BLaER1 treated with 17β-estradiol and CSF1 and Interleukin-3, amounts not matched to agents 10 nM and 100 nM (cell line): Measurements from ENCODE around the gene EXOC6B.

Experiments
- H3K27ac ChIP-seq, 11 experiments: shearing (Covaris generic); formaldehyde crosslinking; 2 replicates each; pipeline ENCODE4 v1.8.1; 2022
- H3K27me3 ChIP-seq, 11 experiments: shearing (Covaris generic); formaldehyde crosslinking; 2 replicates each; pipeline ENCODE4 v1.8.1; 2022
- H3K36me3 ChIP-seq, 11 experiments: shearing (Covaris generic); formaldehyde crosslinking; 2 replicates each; pipeline ENCODE4 v1.8.1; 2022
- H3K4me1 ChIP-seq, 10 experiments: shearing (Covaris generic); formaldehyde crosslinking; 2 replicates each; pipeline ENCODE4 v1.8.1; 2022
- H3K4me2 ChIP-seq, 11 experiments: shearing (Covaris generic); formaldehyde crosslinking; 2 replicates each; pipeline ENCODE4 v1.8.1; 2022
- H3K4me3 ChIP-seq, 10 experiments: shearing (Covaris generic); formaldehyde crosslinking; 2 replicates each; pipeline ENCODE4 v1.8.1; 2022
- H3K9ac ChIP-seq, 11 experiments: shearing (Covaris generic); formaldehyde crosslinking; 2 replicates each; pipeline ENCODE4 v1.8.1; 2022
- H3K9me3 ChIP-seq, 11 experiments: shearing (Covaris generic); formaldehyde crosslinking; replicated peaks in 1 of 11; 2 replicates each; pipeline ENCODE4 v1.8.1; 2022
- H4K20me1 ChIP-seq, 11 experiments: shearing (Covaris generic); formaldehyde crosslinking; 2 replicates each; pipeline ENCODE4 v1.8.1; 2022
- Cebpa-rat ChIP-seq, 11 experiments: shearing (Covaris generic); IDR thresholded peaks; 2 replicates each; pipeline ENCODE4 v1.8.1; 2022

EXOC6B gene

DNA sequence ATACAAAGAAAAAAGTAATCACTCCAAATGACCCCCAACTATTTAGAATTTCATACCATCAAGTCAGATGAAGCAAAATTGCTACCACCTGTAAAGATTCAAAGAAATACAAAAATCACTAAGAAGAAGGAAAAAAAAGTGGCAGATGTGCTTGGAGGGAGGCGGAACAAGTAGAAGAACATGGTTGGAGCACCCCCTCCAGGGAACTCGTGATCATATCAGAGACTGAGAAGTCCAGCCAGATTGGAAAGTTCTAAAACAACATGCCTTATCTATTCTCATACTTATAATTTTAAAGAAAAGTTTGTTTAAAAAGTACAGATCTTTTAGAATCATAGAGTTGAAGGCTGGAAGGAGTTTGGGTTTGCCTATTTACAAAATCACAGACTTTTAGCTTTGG lies 564.8 kb downstream of the EXOC6B start:
- H3K9ac ChIP-seq, result no peak overlapping the region
- TF ChIP-seq Cebpa-rat (IDR thresholded peaks at IDR 0.05), result no peak
- H3K4me2 ChIP-seq, result no peak overlapping the region
- no peaks in the 10 kb centered on the region for H3K9me3 ChIP-seq
- no peak overlapping the region for H3K27ac ChIP-seq
- H3K4me3 ChIP-seq, result no peak overlapping the region
- peaks cover 0 to 9% (median 3%) of the 10 kb centered on the region in 10 experiments; a peak in 9 of 20 replicates for H3K4me1 ChIP-seq
- no peaks in the 10 kb centered on the region for H3K36me3 ChIP-seq
- H3K27me3 ChIP-seq, result no peaks in the 10 kb centered on the region
- H4K20me1 ChIP-seq, result no peaks in the 10 kb centered on the region

DNA sequence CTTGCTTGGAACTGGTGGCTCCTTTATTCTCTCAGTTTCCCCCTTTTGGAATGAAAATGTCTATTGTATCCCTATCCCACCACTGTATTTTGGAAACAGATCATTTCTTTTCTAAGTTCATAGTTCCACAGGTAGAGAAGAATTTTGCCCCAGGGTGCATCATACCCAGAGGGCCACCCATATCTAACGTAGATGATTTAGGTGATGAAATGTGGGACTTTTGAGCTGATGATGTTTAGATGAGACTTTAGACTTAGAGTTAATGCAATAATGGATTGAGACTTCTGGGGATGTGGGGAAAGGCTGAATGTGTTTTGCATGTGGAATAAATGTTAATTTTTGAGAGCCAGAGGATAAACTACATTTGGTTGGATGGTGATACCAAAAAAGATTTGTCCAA lies 570.3 kb downstream of the EXOC6B start:
- Histone ChIP-seq H3K4me2 (no peak overlapping the region), H3K27me3 (no peaks in the 10 kb centered on the region), H3K27ac (no peak overlapping the region), H3K4me1 (peaks cover 0 to 9% (median 3%) of the 10 kb centered on the region in 10 experiments; a peak in 9 of 20 replicates), H3K4me3 (no peak overlapping the region), H3K36me3 (no peaks in the 10 kb centered on the region), H4K20me1 (no peaks in the 10 kb centered on the region), H3K9ac (no peak overlapping the region), H3K9me3 (peaks cover 0 to 9% (median 4%) of the 10 kb centered on the region in 11 experiments; a peak in 3 of 22 replicates)
- no peak for TF ChIP-seq Cebpa-rat (IDR thresholded peaks at IDR 0.05)

DNA sequence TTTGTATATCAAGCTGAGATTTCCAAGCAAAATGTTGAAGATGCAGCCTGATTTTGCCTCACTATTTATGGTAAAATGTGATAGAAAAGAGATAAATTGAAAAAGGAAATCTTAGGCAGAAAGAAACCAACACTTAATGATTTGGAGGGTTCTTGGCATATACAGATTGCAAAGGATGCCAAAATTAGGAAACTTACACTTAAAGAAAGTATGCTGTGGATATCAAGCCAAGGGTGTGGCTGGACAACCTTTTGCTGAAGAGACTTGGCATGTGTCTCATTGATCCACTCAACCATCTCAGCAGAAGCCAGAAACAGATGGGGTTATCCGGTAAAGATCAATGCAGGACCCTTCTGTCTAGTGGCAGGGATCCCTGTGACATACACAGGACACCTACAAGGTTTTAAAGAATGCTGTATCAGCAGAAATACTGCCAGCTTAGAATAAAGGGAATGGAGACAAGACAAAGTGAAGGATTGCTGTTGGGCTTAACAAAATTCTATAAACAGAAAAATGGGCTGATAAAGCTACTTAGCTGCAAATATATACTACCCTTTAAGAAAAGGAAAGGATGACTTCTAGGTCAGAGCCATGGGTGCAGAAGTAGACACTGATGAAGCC lies 570.9 kb downstream of the EXOC6B start:
- H3K4me2 ChIP-seq, result no peak overlapping the region
- no peak overlapping the region for H3K9ac ChIP-seq
- no peak overlapping the region for H3K4me3 ChIP-seq
- no peak for TF ChIP-seq Cebpa-rat (IDR thresholded peaks at IDR 0.05)
- H3K4me1 ChIP-seq, result peaks cover 0 to 9% (median 3%) of the 10 kb centered on the region in 10 experiments; a peak in 9 of 20 replicates
- H4K20me1 ChIP-seq, result no peaks in the 10 kb centered on the region
- H3K27me3 ChIP-seq, result no peaks in the 10 kb centered on the region
- H3K36me3 ChIP-seq, result no peaks in the 10 kb centered on the region
- no peak overlapping the region for H3K27ac ChIP-seq
- peaks cover 0 to 9% (median 4%) of the 10 kb centered on the region in 11 experiments; a peak in 3 of 22 replicates for H3K9me3 ChIP-seq

DNA sequence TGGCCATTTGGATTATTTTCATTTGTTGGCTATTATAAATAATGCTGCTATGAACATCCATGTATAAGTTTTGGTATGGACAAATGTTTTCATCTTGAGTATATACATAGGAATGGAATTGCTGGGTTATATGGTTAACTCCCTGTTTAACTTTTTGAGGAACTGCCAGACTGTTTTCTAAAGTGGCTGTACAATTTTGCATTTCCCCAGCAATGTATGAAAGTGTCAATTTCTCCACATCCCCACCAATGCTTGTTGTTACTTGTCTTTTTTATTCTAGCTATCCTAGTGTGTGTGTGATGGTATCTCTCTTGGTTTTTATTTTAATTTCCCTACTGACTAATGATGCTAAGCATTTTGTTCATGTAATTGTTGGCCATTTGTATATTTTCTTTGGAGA lies 587.5 kb downstream of the EXOC6B start:
- Histone ChIP-seq H3K4me3 (no peak overlapping the region), H3K27me3 (no peaks in the 10 kb centered on the region), H3K9me3 (peaks cover 0 to 4% (median 0%) of the 10 kb centered on the region in 11 experiments; a peak in 1 of 22 replicates), H3K27ac (no peak overlapping the region), H4K20me1 (no peaks in the 10 kb centered on the region), H3K36me3 (no peaks in the 10 kb centered on the region), H3K9ac (no peak overlapping the region), H3K4me2 (no peak overlapping the region), H3K4me1 (peaks cover 0 to 14% (median 6%) of the 10 kb centered on the region in 10 experiments; a peak in 12 of 20 replicates)
- no peak for TF ChIP-seq Cebpa-rat (IDR thresholded peaks at IDR 0.05)

DNA sequence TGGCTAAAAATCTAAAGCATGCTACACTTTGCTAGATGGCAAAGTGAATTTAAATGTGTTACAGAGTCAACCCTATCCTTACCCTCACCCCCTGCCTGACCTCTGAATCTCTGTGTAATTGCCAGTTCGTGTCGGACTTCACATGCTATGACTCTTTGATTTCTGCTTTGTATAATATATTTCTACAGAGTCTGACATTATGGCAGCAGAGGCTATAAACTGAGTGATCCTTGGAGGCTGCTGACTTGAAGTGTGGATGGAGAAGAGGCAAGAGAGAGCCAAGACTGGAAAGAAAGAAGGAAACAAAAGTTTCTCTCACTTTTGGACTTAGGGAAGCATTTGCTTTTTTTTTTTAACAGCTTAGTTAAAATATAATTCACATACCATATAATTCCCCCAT lies 588.3 kb downstream of the EXOC6B start:
- no peak overlapping the region for H3K9ac ChIP-seq
- H3K36me3 ChIP-seq, result no peaks in the 10 kb centered on the region
- no peak overlapping the region for H3K4me2 ChIP-seq
- H3K9me3 ChIP-seq, result no peaks in the 10 kb centered on the region
- no peak overlapping the region for H3K27ac ChIP-seq
- TF ChIP-seq Cebpa-rat (IDR thresholded peaks at IDR 0.05), result no peak
- H4K20me1 ChIP-seq, result no peaks in the 10 kb centered on the region
- H3K4me3 ChIP-seq, result no peak overlapping the region
- H3K4me1 ChIP-seq, result peaks cover 0 to 14% (median 6%) of the 10 kb centered on the region in 10 experiments; a peak in 12 of 20 replicates
- H3K27me3 ChIP-seq, result no peaks in the 10 kb centered on the region

DNA sequence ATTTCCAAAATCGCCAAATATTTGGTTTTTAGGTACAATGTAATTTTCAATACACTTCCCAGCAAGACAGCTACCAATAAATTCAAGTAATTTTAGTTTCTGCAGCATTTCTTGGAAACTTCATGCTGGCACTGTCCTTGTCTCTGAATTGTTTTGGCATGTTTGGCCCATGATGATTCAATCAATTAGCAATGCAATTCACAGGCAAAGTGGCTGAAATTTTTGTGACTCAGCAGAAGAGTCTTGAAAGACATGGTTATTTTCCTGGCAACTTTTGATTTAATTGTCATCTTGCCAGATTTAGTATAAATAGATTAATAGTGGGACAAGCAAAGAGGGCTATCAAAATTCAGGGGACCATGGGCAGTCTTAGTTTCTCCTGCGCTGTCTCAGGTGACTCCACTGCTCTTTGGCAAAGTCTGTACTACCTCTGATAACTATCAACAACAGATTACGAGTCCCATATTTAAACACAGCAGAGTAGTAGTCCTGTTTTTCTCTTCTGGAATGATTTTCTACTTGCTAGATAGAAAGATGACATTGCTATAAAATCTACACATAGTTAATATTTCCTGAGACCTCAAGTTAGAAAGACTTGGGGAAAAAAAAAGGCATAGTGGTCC lies 589.3 kb downstream of the EXOC6B start:
- H3K36me3 ChIP-seq, result no peaks in the 10 kb centered on the region
- no peak for TF ChIP-seq Cebpa-rat (IDR thresholded peaks at IDR 0.05)

DNA sequence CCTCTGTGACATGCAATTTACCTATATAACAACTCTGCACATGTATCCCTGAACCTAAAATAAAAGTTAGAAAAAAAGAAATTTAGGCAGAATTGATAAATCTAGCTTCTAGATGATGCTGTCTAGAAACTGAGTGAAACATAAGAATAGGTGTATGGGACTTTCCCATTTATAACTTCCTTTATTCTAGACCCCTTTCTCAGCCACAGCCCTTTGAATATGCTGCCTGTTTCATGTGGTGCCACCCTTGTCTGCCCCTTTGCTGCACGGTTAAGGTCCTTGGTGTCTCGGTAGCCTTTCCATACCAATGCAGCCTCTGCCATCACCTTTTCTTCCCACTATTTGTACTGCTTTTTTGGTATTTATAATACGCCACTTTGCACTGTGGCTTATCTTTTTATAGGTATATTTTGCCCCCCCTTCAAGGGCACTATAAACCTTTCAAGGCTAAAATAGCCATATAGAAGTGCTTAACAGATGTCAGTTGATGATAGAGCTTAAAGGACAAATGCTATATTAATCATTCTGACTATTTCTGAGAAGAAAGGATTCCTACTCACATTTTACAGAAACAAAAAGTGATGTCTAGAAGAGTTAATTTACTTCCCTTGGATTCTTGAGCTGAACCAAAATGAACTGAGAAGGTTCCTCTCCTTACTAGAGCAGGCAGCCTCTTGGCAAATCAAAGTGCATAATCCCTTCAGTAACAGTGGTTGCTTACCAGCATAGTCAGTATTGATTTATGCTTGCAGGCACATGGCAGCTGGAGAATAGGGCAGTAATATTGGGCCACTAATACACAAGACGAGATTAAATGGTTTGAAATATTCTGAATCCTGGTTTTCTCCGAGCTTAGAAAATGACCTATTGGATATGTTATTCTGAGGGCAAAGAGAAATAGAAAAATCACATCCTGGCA lies 590.1 kb downstream of the EXOC6B start:
- H3K27ac ChIP-seq, result no peak overlapping the region

More for the DNA sequence above, 589.3 kb downstream of the EXOC6B start:
- no peaks in the 10 kb centered on the region for H4K20me1 ChIP-seq
- H3K4me1 ChIP-seq, result peaks cover 0 to 8% (median under 1%) of the 10 kb centered on the region in 10 experiments; a peak in 7 of 20 replicates
- no peaks in the 10 kb centered on the region for H3K27me3 ChIP-seq
- no peaks in the 10 kb centered on the region for H3K9me3 ChIP-seq
- no peak overlapping the region for H3K4me2 ChIP-seq
- H3K9ac ChIP-seq, result no peak overlapping the region
- H3K4me3 ChIP-seq, result no peak overlapping the region
- no peak overlapping the region for H3K27ac ChIP-seq

DNA sequence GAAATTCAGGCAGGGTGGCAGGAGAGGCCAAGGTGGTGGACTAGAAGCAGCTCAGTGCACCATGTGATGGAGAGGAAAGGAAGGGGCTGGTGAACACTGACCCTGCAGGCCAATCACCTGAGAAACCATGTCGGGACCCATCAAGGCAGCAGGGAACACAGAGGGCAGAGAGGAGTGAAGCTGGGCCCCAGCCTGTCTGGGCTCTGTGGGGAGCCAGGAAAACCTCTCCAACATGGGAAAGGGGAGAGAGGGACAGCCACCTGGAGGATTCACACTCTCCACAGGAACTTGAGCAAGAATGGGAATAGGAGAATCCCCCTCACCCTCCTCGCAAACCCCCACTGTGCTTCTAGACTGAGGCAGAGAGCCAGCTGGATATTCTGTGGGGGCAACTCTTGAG lies 592.6 kb downstream of the EXOC6B start:
- H3K27ac ChIP-seq, result no peak overlapping the region

More for the DNA sequence above, 590.1 kb downstream of the EXOC6B start:
- no peak overlapping the region for H3K4me2 ChIP-seq
- no peaks in the 10 kb centered on the region for H3K27me3 ChIP-seq
- no peak for TF ChIP-seq Cebpa-rat (IDR thresholded peaks at IDR 0.05)
- no peaks in the 10 kb centered on the region for H3K9me3 ChIP-seq
- H3K36me3 ChIP-seq, result no peaks in the 10 kb centered on the region
- H3K4me1 ChIP-seq, result no peaks in the 10 kb centered on the region
- H4K20me1 ChIP-seq, result no peaks in the 10 kb centered on the region
- no peak overlapping the region for H3K9ac ChIP-seq
- H3K4me3 ChIP-seq, result no peak overlapping the region

More for the DNA sequence above, 592.6 kb downstream of the EXOC6B start:
- no peak for TF ChIP-seq Cebpa-rat (IDR thresholded peaks at IDR 0.05)
- H3K4me3 ChIP-seq, result no peak overlapping the region
- no peak overlapping the region for H3K9ac ChIP-seq
- no peak overlapping the region for H3K4me2 ChIP-seq
- no peaks in the 10 kb centered on the region for H3K36me3 ChIP-seq
- no peaks in the 10 kb centered on the region for H4K20me1 ChIP-seq
- H3K4me1 ChIP-seq, result no peaks in the 10 kb centered on the region
- no peaks in the 10 kb centered on the region for H3K9me3 ChIP-seq
- no peaks in the 10 kb centered on the region for H3K27me3 ChIP-seq
